ENCODE data around the gene THAP6.

DNA sequence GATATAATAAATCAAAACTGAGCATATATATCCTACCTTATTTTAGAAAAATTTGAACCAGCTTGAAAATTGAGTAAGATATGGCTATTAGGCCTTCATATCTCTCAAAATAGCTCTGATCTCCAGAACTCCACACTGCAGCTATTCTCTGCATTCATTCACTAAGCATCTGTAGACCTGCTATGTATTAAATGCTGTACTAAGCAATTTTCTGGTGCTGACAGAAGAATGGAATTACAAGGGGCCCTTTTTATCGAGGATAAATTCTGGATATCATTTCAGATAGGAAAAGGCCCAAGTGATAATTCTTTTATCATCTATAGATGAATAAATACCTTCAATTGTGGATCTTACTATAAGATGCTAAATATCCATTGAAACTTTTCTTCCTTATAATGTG, 1.9 kb downstream of the THAP6 start:
- TF ChIP-seq CTCF (conservative IDR thresholded peaks at IDR 0.05; ENCODE audit: low read length) (no peak), EZH2phosphoT487 (IDR thresholded peaks at IDR 0.05; ENCODE audit: borderline replicate concordance) (no peak)
